Fibroblast of lung (primary cell): Measurements from ENCODE around the gene PHIP.

Source experiments
- CTCF ChIP-seq, 2 donors: IDR thresholded peaks in 1 of 2; conservative IDR thresholded peaks in 1 of 2; 1 replicate in 1 of 2; 2 replicates in 1 of 2; pipeline ENCODE4 v1.5.1; 2011 to 2012; ENCODE audit warnings: low read length in 2 of 2, control low read depth in 1 of 2, inconsistent platforms in 1 of 2, low read depth in 1 of 2, mild to moderate bottlenecking in 1 of 2
- EZH2 ChIP-seq: IDR thresholded peaks from 2 replicates; pipeline ENCODE4 v1.5.1; 2012; ENCODE audit warnings: low read length, control low read depth, mild to moderate bottlenecking; ENCODE audit errors: missing control alignments

- TF ChIP-seq CTCF (conservative IDR thresholded peaks at IDR 0.05 in 1 of 2, IDR thresholded peaks at IDR 0.05 in 1 of 2; ENCODE audit: low read depth in 1 of 2, low read length in 2 of 2) (no peak), EZH2 (no peak)
These were observed 4.2 kb upstream of the PHIP start for GRCh38 chr6:79082304-79082703.
